Tibial nerve (tissue), 4 donors: Measurements from ENCODE around the gene TRMT2A. TPM values are rescaled to one million over a fixed set of nuclear protein-coding genes. Genes with fewer than 3 reads are reported as not detected.

Source experiments
- DNase-seq, 2 donors: peaks; one replicate each; pipeline ENCODE4 v3.0.0-alpha.2; 2019; ENCODE audit warnings: low spot score in 2 of 2
- H3K27ac ChIP-seq, 4 donors: fragments of 200-600 bp; sonication (generic) in 3 of 4; one replicate each; pipeline ENCODE4 v1.5.1; 2017 to 2019; ENCODE audit warnings: mild to moderate bottlenecking in 1 of 4
- H3K27me3 ChIP-seq, 2 donors: fragments of 200-600 bp; sonication (generic) in 1 of 2; one replicate each; pipeline versions ENCODE4 v1.5.1 to v1.6.0; 2017 to 2019
- H3K36me3 ChIP-seq, 3 donors: fragments of 200-600 bp; sonication (generic); one replicate each; pipeline ENCODE4 v1.5.1; 2018 to 2019
- H3K4me1 ChIP-seq, 4 donors: fragments of 200-600 bp; sonication (generic) in 3 of 4; one replicate each; pipeline ENCODE4 v1.5.1; 2017 to 2019
- H3K4me3 ChIP-seq, 4 donors: fragments of 200-600 bp; sonication (generic) in 3 of 4; one replicate each; pipeline ENCODE4 v1.5.1; 2017 to 2019; ENCODE audit warnings: mild to moderate bottlenecking in 1 of 4, moderate library complexity in 1 of 4
- H3K9me3 ChIP-seq, 4 donors: fragments of 200-600 bp; sonication (generic) in 3 of 4; one replicate each; pipeline ENCODE4 v1.5.1; 2017 to 2019
- EP300 ChIP-seq, 2 donors: sonication (generic); formaldehyde crosslinking; IDR thresholded peaks; one replicate each; pipeline ENCODE4 v1.6.1; 2017; ENCODE audit warnings: antibody characterized with exemption in 2 of 2, mild to moderate bottlenecking in 1 of 2
- POLR2A ChIP-seq, 2 donors: fragments of 450-650 bp; IDR thresholded peaks; one replicate each; pipeline ENCODE4 v1.6.1; 2017; ENCODE audit warnings: antibody characterized with exemption in 2 of 2, mild to moderate bottlenecking in 2 of 2, moderate library complexity in 2 of 2
- WGBS, 2 donors: methylation state at CpG; one replicate each; pipeline ENCODE4 v1.1.5; 2018; 5-methylcytosine and 5-hydroxymethylcytosine counted together
- total RNA-seq, 4 donors: library from RNA; depleted of rRNA; stranded (reverse); fragments of >200 nt; gene quantifications; one replicate each; pipeline ENCODE4 v1.1.0, GENCODE V29; 2016
- TF ChIP-seq, protein P1 (sequence below), 5 experiments: fragments of 200-600 bp in 3 of 5; fragments of 450-650 bp in 2 of 5; sonication (generic) in 3 of 5; IDR thresholded peaks; one replicate each; pipeline ENCODE4 v1.5.1; 2016 to 2019; ENCODE audit warnings: antibody characterized with exemption in 5 of 5, mild to moderate bottlenecking in 3 of 5, moderate library complexity in 2 of 5

Gene TRMT2A
- total RNA-seq, 4 donors from 2014 or later: 39.0 to 139 (median 55.9) TPM

DNA sequence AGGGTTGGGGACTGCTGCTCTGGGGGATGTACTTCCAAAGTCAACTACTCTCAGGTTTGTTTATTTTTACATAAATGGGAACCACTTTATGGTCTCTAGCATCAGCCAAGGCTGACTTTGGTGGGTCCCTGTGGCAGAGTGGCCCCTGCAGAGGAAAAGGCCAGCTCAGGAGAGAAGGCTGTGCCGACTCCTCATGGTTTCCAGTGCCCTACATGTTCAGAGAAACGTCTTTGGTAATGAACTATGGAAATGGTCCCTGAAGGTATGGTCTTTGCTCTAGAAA, 11.5 kb upstream of the TRMT2A start:
- Histone ChIP-seq H3K27ac (peak overlapping the region in 1 of 4 donors; percentile 94), H3K27me3 (no peaks in the 10 kb centered on the region), H3K4me1 (peaks cover 0 to 34% (median 9%) of the 10 kb centered on the region in 4 donors), H3K36me3 (peaks cover 0 to 46% (median 12%) of the 10 kb centered on the region in 3 donors), H3K4me3 (no peak overlapping the region), H3K9me3 (no peaks in the 10 kb centered on the region)
- TF ChIP-seq, protein P1, sequence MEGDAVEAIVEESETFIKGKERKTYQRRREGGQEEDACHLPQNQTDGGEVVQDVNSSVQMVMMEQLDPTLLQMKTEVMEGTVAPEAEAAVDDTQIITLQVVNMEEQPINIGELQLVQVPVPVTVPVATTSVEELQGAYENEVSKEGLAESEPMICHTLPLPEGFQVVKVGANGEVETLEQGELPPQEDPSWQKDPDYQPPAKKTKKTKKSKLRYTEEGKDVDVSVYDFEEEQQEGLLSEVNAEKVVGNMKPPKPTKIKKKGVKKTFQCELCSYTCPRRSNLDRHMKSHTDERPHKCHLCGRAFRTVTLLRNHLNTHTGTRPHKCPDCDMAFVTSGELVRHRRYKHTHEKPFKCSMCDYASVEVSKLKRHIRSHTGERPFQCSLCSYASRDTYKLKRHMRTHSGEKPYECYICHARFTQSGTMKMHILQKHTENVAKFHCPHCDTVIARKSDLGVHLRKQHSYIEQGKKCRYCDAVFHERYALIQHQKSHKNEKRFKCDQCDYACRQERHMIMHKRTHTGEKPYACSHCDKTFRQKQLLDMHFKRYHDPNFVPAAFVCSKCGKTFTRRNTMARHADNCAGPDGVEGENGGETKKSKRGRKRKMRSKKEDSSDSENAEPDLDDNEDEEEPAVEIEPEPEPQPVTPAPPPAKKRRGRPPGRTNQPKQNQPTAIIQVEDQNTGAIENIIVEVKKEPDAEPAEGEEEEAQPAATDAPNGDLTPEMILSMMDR (IDR thresholded peaks at IDR 0.05): no peak
- TF ChIP-seq POLR2A (IDR thresholded peaks at IDR 0.05) (no peak), EP300 (IDR thresholded peaks at IDR 0.05) (no peak)
- 50 to 64% methylated on average over 2 of the region's 2 CpGs for WGBS, 2 donors
- no peak for DNase-seq

DNA sequence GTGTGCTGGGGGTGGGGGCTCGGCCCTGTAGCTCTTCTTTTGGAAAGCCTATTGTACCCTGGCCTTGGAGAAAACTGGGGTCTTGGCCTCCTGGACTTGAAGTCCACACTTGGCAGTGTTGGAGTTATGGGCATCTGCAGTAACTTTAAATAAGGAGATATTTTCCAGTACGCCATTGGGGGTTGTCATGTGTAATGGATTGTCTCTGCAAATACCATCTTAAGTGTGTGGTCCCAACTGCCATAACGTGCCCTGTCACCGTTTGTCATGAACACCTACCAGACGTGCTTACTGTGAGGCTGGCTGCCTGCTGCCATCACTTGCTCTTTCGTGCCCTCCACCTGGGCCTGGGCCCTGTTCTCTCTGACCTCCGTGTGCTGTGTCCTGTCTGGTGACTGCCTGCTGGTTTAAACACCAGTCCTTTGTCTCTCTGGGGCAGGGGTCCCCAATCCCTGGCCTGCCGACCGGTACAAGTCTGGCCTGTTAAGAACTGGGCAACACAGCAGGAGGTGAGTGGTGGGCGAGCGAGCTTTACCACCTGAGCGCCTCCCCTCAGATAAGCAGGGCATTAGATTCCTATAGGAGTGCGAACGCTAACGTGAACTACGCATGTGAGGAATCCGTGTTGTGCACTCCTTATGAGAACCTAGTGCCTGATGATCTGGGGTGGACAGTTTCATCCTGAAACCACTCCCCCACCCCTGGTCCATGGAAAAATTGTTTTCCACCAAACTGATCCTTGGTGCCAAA, 11.0 kb upstream of the TRMT2A start:
- H3K4me3 ChIP-seq: no peak overlapping the region
- TF ChIP-seq EP300 (IDR thresholded peaks at IDR 0.05) (no peak), POLR2A (IDR thresholded peaks at IDR 0.05) (no peak)
- TF ChIP-seq, protein P1 (IDR thresholded peaks at IDR 0.05): no peak
- no peaks in the 10 kb centered on the region for H3K9me3 ChIP-seq
- peaks cover 0 to 31% (median 8%) of the 10 kb centered on the region in 4 donors for H3K4me1 ChIP-seq
- 69 to 74% methylated on average over 16 to 17 of the region's 17 CpGs for WGBS, 2 donors
- peaks cover 0 to 48% (median 12%) of the 10 kb centered on the region in 3 donors for H3K36me3 ChIP-seq
- H3K27me3 ChIP-seq: no peaks in the 10 kb centered on the region
- DNase-seq: no peak
- no peak overlapping the region for H3K27ac ChIP-seq

- Histone ChIP-seq H3K4me1 (peaks cover 0 to 26% (median 2%) of the 10 kb centered on the region in 4 donors), H3K36me3 (peaks cover 0 to 48% (median 12%) of the 10 kb centered on the region in 3 donors), H3K27ac (no peak overlapping the region), H3K27me3 (no peaks in the 10 kb centered on the region), H3K9me3 (no peaks in the 10 kb centered on the region), H3K4me3 (no peak overlapping the region)
- no peak for DNase-seq
- WGBS, 2 donors: 79 to 86% methylated on average over 15 of the region's 15 CpGs
- TF ChIP-seq, protein P1 (IDR thresholded peaks at IDR 0.05): no peak
- TF ChIP-seq POLR2A (IDR thresholded peaks at IDR 0.05) (no peak), EP300 (IDR thresholded peaks at IDR 0.05) (no peak)
These were observed 10.4 kb upstream of the TRMT2A start for GRCh38 chr22:20127318-20127868.

- Histone ChIP-seq H3K27ac (no peak overlapping the region), H3K4me3 (no peak overlapping the region), H3K4me1 (peaks cover 0 to 33% (median 0%) of the 10 kb centered on the region in 4 donors), H3K27me3 (no peaks in the 10 kb centered on the region), H3K36me3 (peaks cover 0 to 58% (median 12%) of the 10 kb centered on the region in 3 donors), H3K9me3 (no peaks in the 10 kb centered on the region)
- DNase-seq: no peak
- TF ChIP-seq, protein P1 (IDR thresholded peaks at IDR 0.05): no peak
- no peak for TF ChIP-seq POLR2A (IDR thresholded peaks at IDR 0.05)
- TF ChIP-seq EP300 (IDR thresholded peaks at IDR 0.05): no peak
- 86 to 90% methylated on average over 19 of the region's 19 CpGs for WGBS, 2 donors
These were observed 9.4 kb upstream of the TRMT2A start for GRCh38 chr22:20126284-20127029.
